Activated CD8-positive, alpha-beta T cell treated with anti-CD3 and anti-CD28 coated beads for 36 hours (primary cell): ENCODE data around the gene PCDHGA7. TPM values are rescaled to one million over a fixed set of nuclear protein-coding genes. Genes with fewer than 3 reads are reported as not detected.

Experiments used
- ATAC-seq: fragments of 200-7000 bp; cut with Tn5 transposase; one replicate; pipeline ENCODE4 v1.10.0; 2021; ENCODE audit warnings: mild to moderate bottlenecking, moderate library complexity
- CTCF ChIA-PET: fragments of 350-600 bp; sonication (Branson Sonifier 250); formaldehyde crosslinking; loops from one replicate; lab custom pipeline; 2021; ENCODE audit warnings: antibody characterized with exemption; lab: Charles Lee
- POLR2A ChIA-PET: fragments of 350-600 bp; sonication (Branson Sonifier 250); formaldehyde crosslinking; loops from one replicate; lab custom pipeline; 2021; ENCODE audit warnings: antibody characterized with exemption; lab: Charles Lee
- DNase-seq: peaks from one replicate; pipeline ENCODE4 v3.0.0-alpha.2; 2020
- H3K27ac Mint-ChIP-seq: one replicate; pipeline ENCODE4 v1.8.0; 2021; ENCODE audit warnings: mild to moderate bottlenecking, mixed read lengths
- H3K27me3 Mint-ChIP-seq: one replicate; pipeline ENCODE4 v1.8.0; 2021; ENCODE audit warnings: mixed read lengths
- H3K36me3 Mint-ChIP-seq: one replicate; pipeline ENCODE4 v1.8.0; 2021; ENCODE audit warnings: low read depth, mixed read lengths
- H3K4me1 Mint-ChIP-seq: one replicate; pipeline ENCODE4 v1.8.0; 2021; ENCODE audit warnings: low read depth, mixed read lengths
- H3K4me3 Mint-ChIP-seq: one replicate; pipeline ENCODE4 v1.8.0; 2021; ENCODE audit warnings: mild to moderate bottlenecking, moderate library complexity, mixed read lengths
- H3K9me3 Mint-ChIP-seq: one replicate; pipeline ENCODE4 v1.8.0; 2021; ENCODE audit warnings: mixed read lengths
- CTCF ChIP-seq: fragments of 200-600 bp; IDR thresholded peaks from one replicate; pipeline ENCODE4 v1.8.0; 2022; ENCODE audit warnings: antibody characterized with exemption, mild to moderate bottlenecking
- intact Hi-C: fragments of 100-400 bp; cut with micrococcal nuclease; formaldehyde crosslinking; loops from one replicate; pipeline ENCODE4 v1.10.0; 2022
- total RNA-seq, 2 experiments: library from RNA; stranded (reverse); gene quantifications; one replicate each; pipeline ENCODE4 v1.2.3, GENCODE V29; 2021

The PCDHGA7 gene
- total RNA-seq, 2 experiments from 2014 or later, result not detected

GRCh38 chr5:141351591-141351990 lies 31.0 kb upstream of the PCDHGA7 start:
- Mint-ChIP-seq H3K36me3 (peaks cover 14% of the 10 kb centered on the region), H3K9me3 (peaks cover 23% of the 10 kb centered on the region), H3K27me3 (peaks cover 62% of the 10 kb centered on the region), H3K27ac (no peak overlapping the region), H3K4me3 (no peak overlapping the region), H3K4me1 (no peaks in the 10 kb centered on the region)
- ChIA-PET CTCF (interaction anchor here (1.1 to 2.8 kb wide), 4 partner anchors 18 to 213 kb away, joined by 3 to 8 read pairs (median 6); partner anchors contain the start of genes PCDHGB3 and TAF7), POLR2A (no interaction called here)
- no peak for TF ChIP-seq CTCF
- DNase-seq (no peak), ATAC-seq (no peak)
- intact Hi-C loops, result no loop called here

- CTCF ChIA-PET, result interaction anchor here (0.8 to 2.2 kb wide), 13 partner anchors 9 to 202 kb away, joined by 3 to 8 read pairs (median 4); partner anchors contain the start of genes PCDHGA1, PCDHGA3, PCDHGA5 and PCDHGB3
- H3K9me3 Mint-ChIP-seq, result peaks cover 25% of the 10 kb centered on the region
- ATAC-seq (no peak), DNase-seq (no peak)
- H3K36me3 Mint-ChIP-seq, result peaks cover 16% of the 10 kb centered on the region
- intact Hi-C loops, result no loop called here
- no peak within 1 kb of the TSS for H3K27ac Mint-ChIP-seq
- H3K27me3 Mint-ChIP-seq, result peaks cover 60% of the 10 kb centered on the region
- no peak within 1 kb of the TSS for H3K4me3 Mint-ChIP-seq
- TF ChIP-seq CTCF, result peak; percentile 58
- POLR2A ChIA-PET, result no interaction called here
- no peaks in the 10 kb centered on the region for H3K4me1 Mint-ChIP-seq
These were observed 27.6 kb upstream of the PCDHGA7 start, which contains the start of gene PCDHGA4 for GRCh38 chr5:141354900-141355469. Gene PCDHGA4, plus strand, starts transcription at chr5:141355021. Its CDS starts 87 bp downstream, at chr5:141355108.

- ATAC-seq, result no peak
- DNase-seq, result no peak
- no peak overlapping the region for H3K4me3 Mint-ChIP-seq
- no peak for TF ChIP-seq CTCF
- H3K36me3 Mint-ChIP-seq, result peaks cover 21% of the 10 kb centered on the region
- intact Hi-C loops, result no loop called here
- ChIA-PET POLR2A (no interaction called here), CTCF (interaction anchor here (0.8 to 2.2 kb wide), 13 partner anchors 8 to 202 kb away, joined by 3 to 8 read pairs (median 4); partner anchors contain the start of genes PCDHGA1, PCDHGA3, PCDHGA5 and PCDHGB3)
- H3K27ac Mint-ChIP-seq, result no peak overlapping the region
- no peaks in the 10 kb centered on the region for H3K4me1 Mint-ChIP-seq
- H3K27me3 Mint-ChIP-seq, result peaks cover 59% of the 10 kb centered on the region
- peaks cover 26% of the 10 kb centered on the region for H3K9me3 Mint-ChIP-seq
These were observed 26.9 kb upstream of the PCDHGA7 start for GRCh38 chr5:141355641-141356040.

GRCh38 chr5:141356133-141356532 lies 26.4 kb upstream of the PCDHGA7 start:
- no peak for ATAC-seq
- DNase-seq, result no peak
- H3K27me3 Mint-ChIP-seq, result peaks cover 59% of the 10 kb centered on the region
- H3K27ac Mint-ChIP-seq, result no peak overlapping the region
- H3K36me3 Mint-ChIP-seq, result peaks cover 22% of the 10 kb centered on the region
- POLR2A ChIA-PET, result no interaction called here
- no peak overlapping the region for H3K4me3 Mint-ChIP-seq
- CTCF ChIA-PET, result interaction anchor here (1.0 to 2.2 kb wide), 9 partner anchors 8 to 201 kb away, joined by 3 to 8 read pairs (median 4); partner anchors contain the start of genes PCDHGA3, PCDHGA5 and PCDHGB3
- H3K9me3 Mint-ChIP-seq, result peaks cover 31% of the 10 kb centered on the region
- no peaks in the 10 kb centered on the region for H3K4me1 Mint-ChIP-seq
- TF ChIP-seq CTCF, result no peak
- intact Hi-C loops, result no loop called here

- ChIA-PET POLR2A (no interaction called here), CTCF (no interaction called here)
- H3K36me3 Mint-ChIP-seq, result peaks cover 24% of the 10 kb centered on the region
- H3K27me3 Mint-ChIP-seq, result peaks cover 62% of the 10 kb centered on the region
- ATAC-seq (no peak), DNase-seq (no peak)
- no peak for TF ChIP-seq CTCF
- H3K27ac Mint-ChIP-seq, result no peak overlapping the region
- H3K4me1 Mint-ChIP-seq, result no peaks in the 10 kb centered on the region
- intact Hi-C loops, result no loop called here
- H3K4me3 Mint-ChIP-seq, result no peak overlapping the region
- peaks cover 35% of the 10 kb centered on the region for H3K9me3 Mint-ChIP-seq
These were observed 25.6 kb upstream of the PCDHGA7 start for GRCh38 chr5:141356950-141357349.
